ENCODE measurements around the gene MARK4.

- TF ChIP-seq CTCF (IDR thresholded peaks at IDR 0.05) (no peak), POLR2A (IDR thresholded peaks at IDR 0.05) (no peak)
Observed at GRCh38 chr19:45340899-45341453, 89.9 kb downstream of the MARK4 start.

Measured in adrenal gland (tissue), 5 donors.